NT2/D1 (cell line): ENCODE data around the gene OR1F1.

ENCODE experiments used
- DNase-seq: peaks from one replicate; pipeline ENCODE4 v3.0.0-alpha.2; 2011; ENCODE audit warnings: low read depth, low spot score
- H3K27me3 ChIP-seq: 2 replicates; pipeline ENCODE4 v1.6.0; 2011; ENCODE audit warnings: mild to moderate bottlenecking; ENCODE audit not compliant: insufficient read length, insufficient read depth
- H3K36me3 ChIP-seq: 2 replicates; pipeline ENCODE4 v1.6.1; 2011; ENCODE audit warnings: mild to moderate bottlenecking, low read length, mixed read lengths; ENCODE audit not compliant: insufficient read depth, insufficient read length
- H3K4me1 ChIP-seq: 2 replicates; pipeline ENCODE4 v1.5.1; 2011; ENCODE audit not compliant: insufficient read depth, insufficient read length
- H3K4me3 ChIP-seq: 2 replicates; pipeline ENCODE4 v1.5.1; 2011; ENCODE audit warnings: low read depth; ENCODE audit not compliant: insufficient read length
- H3K9ac ChIP-seq: 2 replicates; pipeline ENCODE4 v1.6.0; 2011; ENCODE audit warnings: low read depth; ENCODE audit not compliant: insufficient read length
- H3K9me3 ChIP-seq: 2 replicates; pipeline ENCODE4 v1.5.1; 2011; ENCODE audit warnings: mild to moderate bottlenecking, low read length; ENCODE audit not compliant: insufficient read depth
- SUZ12 ChIP-seq: IDR thresholded peaks from 2 replicates; pipeline ENCODE4 v1.6.1; 2011; ENCODE audit not compliant: insufficient read length, insufficient read depth; ENCODE audit errors: extremely low read depth
- YY1 ChIP-seq: IDR thresholded peaks from 2 replicates; pipeline ENCODE4 v1.6.1; 2011; ENCODE audit not compliant: insufficient read length, insufficient read depth
- ZNF274 ChIP-seq: IDR thresholded peaks from 2 replicates; pipeline ENCODE4 v1.6.1; 2011; ENCODE audit warnings: mild to moderate bottlenecking, low read depth, low read length

The OR1F1 gene

GRCh38 chr16:3235856-3236669 is 48.1 kb downstream of the OR1F1 start:
- peaks cover 12% of the 10 kb centered on the region for H3K27me3 ChIP-seq
- no peak overlapping the region for H3K4me3 ChIP-seq
- peaks cover 15% of the 10 kb centered on the region for H3K9me3 ChIP-seq
- no peak for DNase-seq
- no peaks in the 10 kb centered on the region for H3K4me1 ChIP-seq
- H3K36me3 ChIP-seq: peaks cover 30% of the 10 kb centered on the region
- H3K9ac ChIP-seq: no peak overlapping the region
- TF ChIP-seq SUZ12: no peak
- no peak for TF ChIP-seq YY1
- no peak for TF ChIP-seq ZNF274

GRCh38 chr16:3241761-3242160 is 53.8 kb downstream of the OR1F1 start:
- DNase-seq: no peak
- Histone ChIP-seq H3K9me3 (no peaks in the 10 kb centered on the region), H3K9ac (no peak overlapping the region), H3K4me3 (no peak overlapping the region), H3K27me3 (peaks cover 13% of the 10 kb centered on the region), H3K4me1 (no peaks in the 10 kb centered on the region), H3K36me3 (no peaks in the 10 kb centered on the region)
- TF ChIP-seq YY1 (no peak), SUZ12 (no peak), ZNF274 (no peak)

- Histone ChIP-seq H3K4me1 (no peaks in the 10 kb centered on the region), H3K36me3 (no peaks in the 10 kb centered on the region), H3K4me3 (no peak overlapping the region), H3K9me3 (no peaks in the 10 kb centered on the region), H3K27me3 (peaks cover 13% of the 10 kb centered on the region), H3K9ac (no peak overlapping the region)
- DNase-seq: no peak
- no peak for TF ChIP-seq SUZ12
These were observed 54.7 kb downstream of the OR1F1 start for GRCh38 chr16:3242709-3243108.

GRCh38 chr16:3243882-3244281 is 55.9 kb downstream of the OR1F1 start:
- H3K4me1 ChIP-seq: no peaks in the 10 kb centered on the region
- H3K4me3 ChIP-seq: no peak overlapping the region
- no peak for TF ChIP-seq ZNF274
- TF ChIP-seq SUZ12: no peak
- TF ChIP-seq YY1: no peak
- no peaks in the 10 kb centered on the region for H3K9me3 ChIP-seq
- H3K27me3 ChIP-seq: peaks cover 13% of the 10 kb centered on the region
- H3K36me3 ChIP-seq: no peaks in the 10 kb centered on the region
- H3K9ac ChIP-seq: no peak overlapping the region
- DNase-seq: no peak

GRCh38 chr16:3246002-3246401 is 58.0 kb downstream of the OR1F1 start:
- Histone ChIP-seq H3K27me3 (peaks cover 3% of the 10 kb centered on the region), H3K4me3 (no peak overlapping the region), H3K4me1 (no peaks in the 10 kb centered on the region), H3K36me3 (no peaks in the 10 kb centered on the region), H3K9me3 (no peaks in the 10 kb centered on the region), H3K9ac (no peak overlapping the region)
- DNase-seq: no peak
- no peak for TF ChIP-seq YY1
- no peak for TF ChIP-seq ZNF274
- TF ChIP-seq SUZ12: no peak

- no peaks in the 10 kb centered on the region for H3K4me1 ChIP-seq
- TF ChIP-seq YY1: no peak
- no peak for TF ChIP-seq SUZ12
- TF ChIP-seq ZNF274: no peak
- no peak overlapping the region for H3K4me3 ChIP-seq
- peaks cover 2% of the 10 kb centered on the region for H3K27me3 ChIP-seq
- H3K9ac ChIP-seq: no peak overlapping the region
- no peaks in the 10 kb centered on the region for H3K36me3 ChIP-seq
- no peak for DNase-seq
- no peaks in the 10 kb centered on the region for H3K9me3 ChIP-seq
These were observed 58.9 kb downstream of the OR1F1 start for GRCh38 chr16:3246876-3247275.

GRCh38 chr16:3248596-3248995 is 60.6 kb downstream of the OR1F1 start:
- Histone ChIP-seq H3K9ac (no peak overlapping the region), H3K27me3 (peaks cover 2% of the 10 kb centered on the region), H3K36me3 (no peaks in the 10 kb centered on the region), H3K4me1 (no peaks in the 10 kb centered on the region), H3K9me3 (no peaks in the 10 kb centered on the region), H3K4me3 (no peak overlapping the region)
- TF ChIP-seq YY1 (no peak), ZNF274 (no peak), SUZ12 (no peak)
- no peak for DNase-seq
